PC-9 (cell line): Measurements from ENCODE around the gene C19orf44.

Experiments
- CTCF ChIP-seq: fragments of 200-600 bp; sonication (generic); conservative IDR thresholded peaks from 2 replicates; pipeline ENCODE4 v1.6.1; 2017; ENCODE audit warnings: mixed run types, antibody characterized with exemption, mild to moderate bottlenecking, moderate library complexity
- EZH2 ChIP-seq: fragments of 200-600 bp; sonication (generic); IDR thresholded peaks from 2 replicates; pipeline ENCODE4 v1.8.0; 2017; ENCODE audit warnings: antibody characterized with exemption, low read depth

DNA sequence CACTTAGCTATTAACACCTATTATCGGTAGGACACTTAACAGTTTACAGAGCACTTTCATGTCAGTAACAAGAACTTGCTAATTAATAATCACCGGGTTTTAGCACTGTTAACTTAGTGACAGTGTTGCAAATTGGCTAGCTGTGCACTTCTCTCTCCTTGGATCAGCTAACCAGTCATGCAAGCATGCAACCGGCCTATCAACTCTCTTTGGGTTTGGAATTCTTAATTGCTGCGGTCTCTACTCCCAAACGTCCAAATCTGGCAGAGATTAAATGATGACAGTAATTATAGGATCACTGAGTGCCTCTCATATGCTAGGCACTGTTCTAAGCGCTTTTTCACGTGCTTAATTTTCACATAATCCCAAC lies 25.7 kb upstream of the C19orf44 start:
- TF ChIP-seq CTCF (no peak), EZH2 (no peak)
